KG1 (cell line): Measurements from ENCODE around the gene GDF7.

Experiments used
- DNase-seq: peaks from one replicate; lab custom pipeline; 2025; lab: John Stamatoyannopoulos, UW

Gene GDF7

GRCh38 chr2:20645301-20645701, 21.6 kb upstream of the GDF7 start:
- no peak for DNase-seq

- no peak for DNase-seq
These were observed 21.2 kb upstream of the GDF7 start for GRCh38 chr2:20645761-20646160.

GRCh38 chr2:20646446-20646845, 20.5 kb upstream of the GDF7 start:
- no peak for DNase-seq

GRCh38 chr2:20647211-20647610, 19.7 kb upstream of the GDF7 start:
- DNase-seq = no peak

- DNase-seq = no peak
These were observed 19.2 kb upstream of the GDF7 start for GRCh38 chr2:20647738-20648137.

- DNase-seq = no peak
These were observed 18.7 kb upstream of the GDF7 start for GRCh38 chr2:20648206-20648605.

- DNase-seq = no peak
These were observed 18.1 kb upstream of the GDF7 start for GRCh38 chr2:20648831-20649230.

- no peak for DNase-seq
These were observed 17.4 kb upstream of the GDF7 start for GRCh38 chr2:20649576-20649975.

- DNase-seq = no peak
These were observed 17.0 kb upstream of the GDF7 start for GRCh38 chr2:20649976-20650375.

GRCh38 chr2:20650393-20650876, 16.5 kb upstream of the GDF7 start:
- DNase-seq = no peak

- peak; percentile 64 for DNase-seq
These were observed 15.8 kb upstream of the GDF7 start, which contains the start of gene HS1BP3 for GRCh38 chr2:20650877-20651730. Gene HS1BP3, minus strand, starts transcription at chr2:20651098. Its CDS starts 35 bp downstream, at chr2:20651063.

GRCh38 chr2:20651731-20652099, 15.2 kb upstream of the GDF7 start:
- DNase-seq = no peak

- no peak for DNase-seq
These were observed 14.8 kb upstream of the GDF7 start for GRCh38 chr2:20652141-20652540.

GRCh38 chr2:20652673-20653575, 14.0 kb upstream of the GDF7 start:
- DNase-seq = no peak

- DNase-seq = no peak
These were observed 13.0 kb upstream of the GDF7 start for GRCh38 chr2:20653695-20654534.

GRCh38 chr2:20654535-20654813, 12.5 kb upstream of the GDF7 start:
- no peak for DNase-seq

- no peak for DNase-seq
These were observed 10.4 kb upstream of the GDF7 start for GRCh38 chr2:20656561-20656960.

GRCh38 chr2:20657522-20658235, 9.3 kb upstream of the GDF7 start:
- no peak for DNase-seq

- no peak for DNase-seq
These were observed 6.2 kb upstream of the GDF7 start for GRCh38 chr2:20660506-20661420.
